Limb (tissue), 2 donors: ENCODE measurements around the gene A4GNT.

Source experiments
- DNase-seq, 2 donors: peaks; one replicate each; pipeline ENCODE4 v3.0.0-alpha.2; 2016; ENCODE audit errors: extremely low spot score in 2 of 2

Gene A4GNT

DNA sequence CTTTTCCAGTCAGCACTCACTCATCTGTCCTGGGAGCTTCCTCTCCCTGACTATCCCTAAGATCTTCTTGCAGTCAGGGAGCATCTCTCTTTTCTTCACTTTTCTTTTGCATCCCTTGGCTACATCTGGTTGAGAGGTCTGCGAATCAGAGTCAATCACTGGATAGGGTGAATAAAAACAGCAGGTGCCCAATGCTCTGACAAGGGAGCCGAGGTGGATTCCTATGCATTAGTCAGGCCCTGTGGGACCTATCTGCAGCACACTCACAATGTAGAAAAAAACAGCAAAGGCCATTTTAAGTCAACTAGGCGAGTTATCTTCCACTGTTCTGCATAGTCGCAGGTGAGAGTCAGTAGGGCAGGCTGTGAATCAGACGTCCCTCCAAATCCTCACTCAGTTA lies 52.3 kb downstream of the A4GNT start:
- DNase-seq = no peak

DNA sequence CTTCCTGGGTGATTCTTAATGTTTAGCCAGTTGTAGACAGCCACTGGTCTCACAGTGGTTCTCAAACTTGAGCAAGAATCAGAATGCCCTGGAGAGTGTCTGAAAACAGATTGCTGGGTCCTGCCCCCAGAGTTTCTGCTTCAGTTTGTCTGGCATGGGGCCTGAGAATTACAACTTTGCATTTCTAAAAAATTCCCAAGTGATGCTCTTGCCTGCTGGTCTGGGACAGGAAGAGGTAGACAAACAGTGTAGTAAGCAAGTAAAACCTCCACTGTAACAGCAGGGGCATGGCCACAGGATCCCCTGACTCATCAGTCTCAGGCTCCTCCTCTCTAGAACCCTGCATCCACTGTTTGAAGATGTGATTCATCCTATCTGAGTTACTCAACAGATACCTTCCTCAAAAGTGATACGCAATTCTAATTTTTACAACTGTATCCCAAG lies 53.3 kb downstream of the A4GNT start:
- no peak for DNase-seq

DNA sequence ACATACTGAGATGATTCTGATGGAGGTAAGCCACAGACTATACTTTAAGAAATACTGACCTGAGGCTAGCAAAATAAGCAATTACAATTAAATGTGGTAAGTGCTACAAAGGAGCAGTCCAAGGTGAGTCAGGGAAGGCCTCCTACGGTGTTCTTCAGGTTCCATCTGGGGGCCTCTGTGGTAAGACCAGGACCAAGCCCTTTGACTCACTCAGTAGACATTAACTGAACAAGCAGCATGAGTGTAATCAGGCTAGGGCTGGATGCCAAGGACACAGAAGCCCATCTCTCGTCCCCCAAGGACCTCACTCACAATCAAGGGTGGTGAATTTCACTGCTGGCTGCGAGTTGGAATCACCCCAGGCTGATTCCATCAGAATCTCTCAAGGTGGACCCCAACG lies 54.1 kb downstream of the A4GNT start:
- DNase-seq = no peak
